ENCODE measurements around the gene FLNA.

Gene FLNA

DNA sequence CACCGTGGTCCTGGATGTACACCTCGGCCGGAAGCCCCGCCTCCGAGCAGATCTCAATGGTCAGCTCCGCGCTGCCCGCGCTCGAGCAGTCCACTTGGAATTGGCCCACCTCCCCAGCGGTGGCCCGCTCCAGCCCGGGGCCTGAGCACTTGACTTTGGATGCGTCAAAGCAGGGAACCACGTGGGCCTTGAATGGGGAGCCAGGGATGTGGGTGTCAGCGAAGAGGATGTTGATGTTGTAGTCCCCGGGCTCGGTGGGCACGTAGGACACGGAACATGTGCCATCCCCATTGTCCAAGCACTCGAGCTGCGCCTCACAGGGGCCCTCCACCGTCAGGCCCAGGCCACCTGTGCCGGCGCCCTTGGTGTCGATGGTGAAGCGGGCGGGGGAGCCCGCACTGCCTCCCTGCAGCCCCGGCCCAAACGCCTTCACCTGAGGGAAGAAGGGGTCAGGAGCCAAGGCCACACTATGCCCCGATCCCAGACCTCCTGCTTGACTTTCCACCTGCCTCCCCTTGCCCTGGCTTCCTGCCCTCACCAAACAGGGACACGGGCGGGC, 14.2 kb downstream of the FLNA start:
- TF ChIP-seq, protein P1, sequence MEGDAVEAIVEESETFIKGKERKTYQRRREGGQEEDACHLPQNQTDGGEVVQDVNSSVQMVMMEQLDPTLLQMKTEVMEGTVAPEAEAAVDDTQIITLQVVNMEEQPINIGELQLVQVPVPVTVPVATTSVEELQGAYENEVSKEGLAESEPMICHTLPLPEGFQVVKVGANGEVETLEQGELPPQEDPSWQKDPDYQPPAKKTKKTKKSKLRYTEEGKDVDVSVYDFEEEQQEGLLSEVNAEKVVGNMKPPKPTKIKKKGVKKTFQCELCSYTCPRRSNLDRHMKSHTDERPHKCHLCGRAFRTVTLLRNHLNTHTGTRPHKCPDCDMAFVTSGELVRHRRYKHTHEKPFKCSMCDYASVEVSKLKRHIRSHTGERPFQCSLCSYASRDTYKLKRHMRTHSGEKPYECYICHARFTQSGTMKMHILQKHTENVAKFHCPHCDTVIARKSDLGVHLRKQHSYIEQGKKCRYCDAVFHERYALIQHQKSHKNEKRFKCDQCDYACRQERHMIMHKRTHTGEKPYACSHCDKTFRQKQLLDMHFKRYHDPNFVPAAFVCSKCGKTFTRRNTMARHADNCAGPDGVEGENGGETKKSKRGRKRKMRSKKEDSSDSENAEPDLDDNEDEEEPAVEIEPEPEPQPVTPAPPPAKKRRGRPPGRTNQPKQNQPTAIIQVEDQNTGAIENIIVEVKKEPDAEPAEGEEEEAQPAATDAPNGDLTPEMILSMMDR (IDR thresholded peaks at IDR 0.05; ENCODE audit: low read depth, low read length, missing control alignments), result no peak
- H3K4me3 ChIP-seq (ENCODE audit: low read depth, low read length), result no peak overlapping the region
- DNase-seq (ENCODE audit: low read depth), result no peak

- no peak for DNase-seq (ENCODE audit: low read depth)
- H3K4me3 ChIP-seq (ENCODE audit: low read depth, low read length), result no peak overlapping the region
- TF ChIP-seq, protein P1 (IDR thresholded peaks at IDR 0.05; ENCODE audit: low read depth, low read length, missing control alignments), result no peak
Measured at GRCh38 chrX:154359362-154360154, 14.9 kb downstream of the FLNA start.

DNA sequence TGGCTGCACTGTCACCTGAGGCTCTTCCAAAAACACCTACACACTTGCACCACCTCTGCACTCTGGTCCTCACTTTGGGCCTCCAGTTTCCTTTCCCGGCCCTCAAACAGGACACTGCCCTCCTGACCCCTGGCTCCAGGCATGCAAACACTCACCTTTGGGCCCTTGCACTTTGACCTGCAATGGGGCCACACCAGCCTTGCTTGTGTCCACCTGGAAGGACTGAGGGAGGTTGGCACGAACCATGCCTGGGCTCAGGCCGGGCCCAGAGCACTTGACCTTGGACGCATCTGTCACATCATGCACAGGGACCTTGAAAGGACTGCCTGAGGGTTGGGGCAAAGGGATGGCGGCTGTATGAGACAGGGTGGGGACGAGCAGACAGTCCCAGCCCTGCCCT, 15.6 kb downstream of the FLNA start:
- TF ChIP-seq, protein P1 (IDR thresholded peaks at IDR 0.05; ENCODE audit: low read depth, low read length, missing control alignments), result no peak
- no peak overlapping the region for H3K4me3 ChIP-seq (ENCODE audit: low read depth, low read length)
- DNase-seq (ENCODE audit: low read depth), result no peak

DNA sequence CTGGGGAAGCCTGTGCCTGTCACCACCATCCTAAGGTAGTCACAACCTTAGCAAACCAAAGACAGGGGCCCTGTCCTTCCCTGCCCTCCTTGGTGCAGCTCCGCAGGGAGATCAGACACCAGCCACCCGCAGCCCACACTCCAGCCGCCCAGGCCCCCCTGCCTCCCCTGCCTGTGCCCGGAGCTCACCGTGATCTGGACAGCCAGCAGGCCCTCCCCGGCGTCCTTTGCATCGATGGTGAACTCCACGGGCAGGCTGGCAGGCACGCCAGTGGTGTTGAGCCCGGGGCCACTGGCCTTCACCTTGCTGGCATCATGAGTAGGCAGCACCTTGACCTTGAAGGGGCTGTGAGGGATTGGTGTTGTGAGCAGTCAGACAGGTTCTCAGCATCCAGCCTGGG, 16.4 kb downstream of the FLNA start:
- DNase-seq (ENCODE audit: low read depth), result no peak
- no peak overlapping the region for H3K4me3 ChIP-seq (ENCODE audit: low read depth, low read length)
- TF ChIP-seq, protein P1 (IDR thresholded peaks at IDR 0.05; ENCODE audit: low read depth, low read length, missing control alignments), result no peak

DNA sequence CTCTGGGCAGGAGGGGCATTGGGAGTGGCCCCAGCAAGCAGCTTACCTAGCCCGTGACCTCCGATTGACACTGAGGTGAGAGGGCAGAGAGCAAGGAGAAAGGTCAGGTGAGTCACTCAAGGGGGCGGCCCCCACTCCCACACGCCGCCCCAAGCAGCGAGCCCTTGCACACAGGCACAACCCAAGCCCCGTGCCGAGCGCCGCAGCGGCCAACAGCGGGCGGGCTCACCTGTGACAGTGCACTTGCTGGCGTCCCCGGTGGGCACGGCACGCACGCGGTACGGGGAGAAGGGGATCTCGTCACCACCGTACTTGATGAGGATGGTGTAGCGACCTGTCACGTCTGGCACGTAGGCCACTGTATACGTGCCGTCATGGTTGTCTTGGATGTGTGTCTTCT, 17.2 kb downstream of the FLNA start:
- no peak overlapping the region for H3K4me3 ChIP-seq (ENCODE audit: low read depth, low read length)
- DNase-seq (ENCODE audit: low read depth), result no peak
- TF ChIP-seq, protein P1 (IDR thresholded peaks at IDR 0.05; ENCODE audit: low read depth, low read length, missing control alignments), result no peak

GRCh38 chrX:154356596-154356995, 17.8 kb downstream of the FLNA start:
- H3K4me3 ChIP-seq (ENCODE audit: low read depth, low read length), result no peak overlapping the region
- DNase-seq (ENCODE audit: low read depth), result no peak
- TF ChIP-seq, protein P1 (IDR thresholded peaks at IDR 0.05; ENCODE audit: low read depth, low read length, missing control alignments), result no peak

DNA sequence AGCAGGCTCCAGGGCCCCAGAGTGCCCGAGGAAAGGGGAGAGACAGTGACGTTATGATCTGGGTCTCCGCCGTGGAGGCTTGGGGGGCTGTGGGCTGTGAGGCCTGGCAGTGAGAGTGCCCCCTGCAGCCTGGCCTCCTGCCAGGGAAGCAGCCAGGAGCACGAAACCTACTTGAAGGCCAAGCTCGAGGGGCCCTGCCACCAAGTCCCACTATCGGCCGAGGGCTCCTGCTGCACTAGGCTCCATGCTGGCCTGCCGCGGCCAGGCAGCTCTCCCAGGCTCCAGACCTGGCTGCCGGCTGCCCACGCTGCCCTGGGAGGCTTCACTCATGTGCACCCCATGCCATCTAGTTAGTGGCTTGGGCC, 18.7 kb downstream of the FLNA start:
- TF ChIP-seq, protein P1 (IDR thresholded peaks at IDR 0.05; ENCODE audit: low read depth, low read length, missing control alignments), result no peak
- DNase-seq (ENCODE audit: low read depth), result no peak
- no peak overlapping the region for H3K4me3 ChIP-seq (ENCODE audit: low read depth, low read length)

All from GM12864 (cell line).